ENCODE data around the gene ABCC12. TPM values are rescaled to one million over a fixed set of nuclear protein-coding genes. Genes with fewer than 3 reads are reported as not detected.

ABCC12 gene
- total RNA-seq, 1 experiment from 2014 or later, result not detected

GRCh38 chr16:48152226-48152625 is 3.6 kb downstream of the ABCC12 start:
- H3K4me1 ChIP-seq (ENCODE audit: control insufficient read depth in 1 of 2, insufficient read depth in 2 of 2, low read length in 2 of 2), result peaks cover 3 to 12% of the 10 kb centered on the region in 2 experiments; a peak in 2 of 4 replicates
- no peak for TF ChIP-seq ZFX (IDR thresholded peaks at IDR 0.05)
- H2AFZ ChIP-seq (ENCODE audit: low read depth, low read length, poor library complexity, severe bottlenecking), result no peak overlapping the region
- intact Hi-C loops (cut with micrococcal nuclease), result loop anchor here (10.0 kb wide), 1 partner anchor 277 kb away; no protein-coding TSS in a partner anchor
- peaks cover 0 to 6% of the 10 kb centered on the region in 2 experiments; a peak in 1 of 4 replicates for H3K9me3 ChIP-seq (ENCODE audit: control insufficient read depth in 1 of 2, insufficient read depth in 1 of 2, low read depth in 1 of 2, low read length in 2 of 2)
- no peaks in the 10 kb centered on the region for H3K9me2 ChIP-seq (ENCODE audit: insufficient read depth)
- H3K27me3 ChIP-seq (ENCODE audit: insufficient read depth, low read length), result no peaks in the 10 kb centered on the region
- RAD21 ChIA-PET (ENCODE audit: low non-redundant PET in 1 of 2, low total read pairs in 2 of 2, uncharacterized antibody in 2 of 2, unreplicated experiment in 2 of 2), result no interaction called here
- BruUV-seq (replicated peaks), result no TSS peak
- H3K9ac ChIP-seq (ENCODE audit: low read length), result no peak overlapping the region
- no peak for ATAC-seq
- H3K27ac ChIP-seq (ENCODE audit: low read depth, low read length), result no peak overlapping the region
- CTCF ChIA-PET, result no interaction called here
- H3K4me2 ChIP-seq (ENCODE audit: low read length), result no peak overlapping the region
- POLR2A ChIA-PET, result no interaction called here
- H3K4me3 ChIP-seq (replicated peaks in 1 of 2; ENCODE audit: low read depth in 1 of 2, low read length in 2 of 2), result no peak overlapping the region
- DNase-seq (ENCODE audit: low read depth, low spot score), result no peak
- no peaks in the 10 kb centered on the region for H4K20me1 ChIP-seq (ENCODE audit: insufficient read depth)
- no peaks in the 10 kb centered on the region for H3K79me2 ChIP-seq (ENCODE audit: insufficient read depth, low read length)
- no peaks in the 10 kb centered on the region for H3K36me3 ChIP-seq (ENCODE audit: control insufficient read depth in 1 of 2, insufficient read depth in 2 of 2, low read length in 2 of 2)

GRCh38 chr16:48150707-48151106 is 5.1 kb downstream of the ABCC12 start:
- H3K27me3 ChIP-seq (ENCODE audit: insufficient read depth, low read length), result no peaks in the 10 kb centered on the region
- POLR2A ChIA-PET, result no interaction called here
- no TSS peak for BruUV-seq (replicated peaks)
- RAD21 ChIA-PET (ENCODE audit: low non-redundant PET in 1 of 2, low total read pairs in 2 of 2, uncharacterized antibody in 2 of 2, unreplicated experiment in 2 of 2), result no interaction called here
- no peaks in the 10 kb centered on the region; a peak in 1 of 4 replicates for H3K4me1 ChIP-seq (ENCODE audit: control insufficient read depth in 1 of 2, insufficient read depth in 2 of 2, low read length in 2 of 2)
- H2AFZ ChIP-seq (ENCODE audit: low read depth, low read length, poor library complexity, severe bottlenecking), result no peak overlapping the region
- no peaks in the 10 kb centered on the region for H3K9me2 ChIP-seq (ENCODE audit: insufficient read depth)
- no peaks in the 10 kb centered on the region for H3K79me2 ChIP-seq (ENCODE audit: insufficient read depth, low read length)
- H3K9me3 ChIP-seq (ENCODE audit: control insufficient read depth in 1 of 2, insufficient read depth in 1 of 2, low read depth in 1 of 2, low read length in 2 of 2), result peaks cover 0 to 6% of the 10 kb centered on the region in 2 experiments; a peak in 1 of 4 replicates
- H3K27ac ChIP-seq (ENCODE audit: low read depth, low read length), result no peak overlapping the region
- intact Hi-C loops (cut with micrococcal nuclease), result loop anchor here (10.0 kb wide), 1 partner anchor 276 kb away; no protein-coding TSS in a partner anchor
- CTCF ChIA-PET, result no interaction called here
- H3K4me3 ChIP-seq (replicated peaks in 1 of 2; ENCODE audit: low read depth in 1 of 2, low read length in 2 of 2), result no peak overlapping the region
- no peak for DNase-seq (ENCODE audit: low read depth, low spot score)
- H3K36me3 ChIP-seq (ENCODE audit: control insufficient read depth in 1 of 2, insufficient read depth in 2 of 2, low read length in 2 of 2), result no peaks in the 10 kb centered on the region
- TF ChIP-seq POLR2A (IDR thresholded peaks at IDR 0.05; ENCODE audit: borderline replicate concordance, extremely low read depth, insufficient read depth, insufficient read length) (no peak), CTCF (IDR thresholded peaks at IDR 0.05 in 2 of 3, conservative IDR thresholded peaks at IDR 0.05 in 1 of 3; ENCODE audit: borderline replicate concordance in 1 of 3, insufficient read depth in 1 of 3, low read depth in 2 of 3, low read length in 2 of 3) (no peak), RAD21 (IDR thresholded peaks at IDR 0.05; ENCODE audit: low read depth) (no peak), ZNF274 (IDR thresholded peaks at IDR 0.05; ENCODE audit: low read depth, low read length) (no peak), TCF7L2 (IDR thresholded peaks at IDR 0.05; ENCODE audit: borderline replicate concordance, extremely low read depth, insufficient read depth, insufficient read length) (no peak), EGR1 (IDR thresholded peaks at IDR 0.05; ENCODE audit: low read depth) (no peak), FOSL1 (IDR thresholded peaks at IDR 0.05; ENCODE audit: low read depth) (no peak)
- H3K9ac ChIP-seq (ENCODE audit: low read length), result no peak overlapping the region
- no peak for ATAC-seq
- no peak overlapping the region for H3K4me2 ChIP-seq (ENCODE audit: low read length)
- H4K20me1 ChIP-seq (ENCODE audit: insufficient read depth), result no peaks in the 10 kb centered on the region

Data from HCT116 (cell line).